ENCODE data around the gene ADRB2.

DNA sequence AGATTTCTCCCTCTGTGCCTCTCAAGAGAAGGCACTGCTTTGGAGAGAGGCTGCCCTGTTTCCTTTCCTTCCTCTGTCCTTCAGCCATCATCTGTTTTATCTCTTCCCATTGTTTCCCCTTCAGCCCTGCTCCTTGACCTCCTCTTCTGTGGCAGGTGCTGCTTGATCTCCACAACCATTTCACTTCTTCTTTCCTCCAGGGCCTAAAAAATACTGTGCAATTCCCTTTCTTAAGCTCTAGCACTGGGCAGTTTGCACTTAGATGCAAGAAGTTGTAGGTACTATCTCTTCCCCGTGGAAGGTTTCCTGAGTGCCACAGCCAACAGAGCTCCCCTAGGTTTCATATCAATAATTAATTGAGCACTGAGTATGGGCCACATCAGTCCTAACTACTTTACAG is 8.8 kb upstream of the ADRB2 start:
- TF ChIP-seq, protein P1, sequence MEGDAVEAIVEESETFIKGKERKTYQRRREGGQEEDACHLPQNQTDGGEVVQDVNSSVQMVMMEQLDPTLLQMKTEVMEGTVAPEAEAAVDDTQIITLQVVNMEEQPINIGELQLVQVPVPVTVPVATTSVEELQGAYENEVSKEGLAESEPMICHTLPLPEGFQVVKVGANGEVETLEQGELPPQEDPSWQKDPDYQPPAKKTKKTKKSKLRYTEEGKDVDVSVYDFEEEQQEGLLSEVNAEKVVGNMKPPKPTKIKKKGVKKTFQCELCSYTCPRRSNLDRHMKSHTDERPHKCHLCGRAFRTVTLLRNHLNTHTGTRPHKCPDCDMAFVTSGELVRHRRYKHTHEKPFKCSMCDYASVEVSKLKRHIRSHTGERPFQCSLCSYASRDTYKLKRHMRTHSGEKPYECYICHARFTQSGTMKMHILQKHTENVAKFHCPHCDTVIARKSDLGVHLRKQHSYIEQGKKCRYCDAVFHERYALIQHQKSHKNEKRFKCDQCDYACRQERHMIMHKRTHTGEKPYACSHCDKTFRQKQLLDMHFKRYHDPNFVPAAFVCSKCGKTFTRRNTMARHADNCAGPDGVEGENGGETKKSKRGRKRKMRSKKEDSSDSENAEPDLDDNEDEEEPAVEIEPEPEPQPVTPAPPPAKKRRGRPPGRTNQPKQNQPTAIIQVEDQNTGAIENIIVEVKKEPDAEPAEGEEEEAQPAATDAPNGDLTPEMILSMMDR (IDR thresholded peaks at IDR 0.05), result no peak
- TF ChIP-seq POLR2AphosphoS5 (IDR thresholded peaks at IDR 0.05; ENCODE audit: low read depth, low read length), result no peak

Measured in Panc1 (cell line).